Activated gamma-delta T cell treated with Interleukin-2 at 50 U/mL for 16 hours (primary cell): ENCODE data around the gene RASAL1.

Experiments used
- DNase-seq: peaks from one replicate; pipeline ENCODE4 v3.0.0-alpha.2; 2020

The RASAL1 gene, protein sequence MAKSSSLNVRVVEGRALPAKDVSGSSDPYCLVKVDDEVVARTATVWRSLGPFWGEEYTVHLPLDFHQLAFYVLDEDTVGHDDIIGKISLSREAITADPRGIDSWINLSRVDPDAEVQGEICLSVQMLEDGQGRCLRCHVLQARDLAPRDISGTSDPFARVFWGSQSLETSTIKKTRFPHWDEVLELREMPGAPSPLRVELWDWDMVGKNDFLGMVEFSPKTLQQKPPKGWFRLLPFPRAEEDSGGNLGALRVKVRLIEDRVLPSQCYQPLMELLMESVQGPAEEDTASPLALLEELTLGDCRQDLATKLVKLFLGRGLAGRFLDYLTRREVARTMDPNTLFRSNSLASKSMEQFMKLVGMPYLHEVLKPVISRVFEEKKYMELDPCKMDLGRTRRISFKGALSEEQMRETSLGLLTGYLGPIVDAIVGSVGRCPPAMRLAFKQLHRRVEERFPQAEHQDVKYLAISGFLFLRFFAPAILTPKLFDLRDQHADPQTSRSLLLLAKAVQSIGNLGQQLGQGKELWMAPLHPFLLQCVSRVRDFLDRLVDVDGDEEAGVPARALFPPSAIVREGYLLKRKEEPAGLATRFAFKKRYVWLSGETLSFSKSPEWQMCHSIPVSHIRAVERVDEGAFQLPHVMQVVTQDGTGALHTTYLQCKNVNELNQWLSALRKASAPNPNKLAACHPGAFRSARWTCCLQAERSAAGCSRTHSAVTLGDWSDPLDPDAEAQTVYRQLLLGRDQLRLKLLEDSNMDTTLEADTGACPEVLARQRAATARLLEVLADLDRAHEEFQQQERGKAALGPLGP

DNA sequence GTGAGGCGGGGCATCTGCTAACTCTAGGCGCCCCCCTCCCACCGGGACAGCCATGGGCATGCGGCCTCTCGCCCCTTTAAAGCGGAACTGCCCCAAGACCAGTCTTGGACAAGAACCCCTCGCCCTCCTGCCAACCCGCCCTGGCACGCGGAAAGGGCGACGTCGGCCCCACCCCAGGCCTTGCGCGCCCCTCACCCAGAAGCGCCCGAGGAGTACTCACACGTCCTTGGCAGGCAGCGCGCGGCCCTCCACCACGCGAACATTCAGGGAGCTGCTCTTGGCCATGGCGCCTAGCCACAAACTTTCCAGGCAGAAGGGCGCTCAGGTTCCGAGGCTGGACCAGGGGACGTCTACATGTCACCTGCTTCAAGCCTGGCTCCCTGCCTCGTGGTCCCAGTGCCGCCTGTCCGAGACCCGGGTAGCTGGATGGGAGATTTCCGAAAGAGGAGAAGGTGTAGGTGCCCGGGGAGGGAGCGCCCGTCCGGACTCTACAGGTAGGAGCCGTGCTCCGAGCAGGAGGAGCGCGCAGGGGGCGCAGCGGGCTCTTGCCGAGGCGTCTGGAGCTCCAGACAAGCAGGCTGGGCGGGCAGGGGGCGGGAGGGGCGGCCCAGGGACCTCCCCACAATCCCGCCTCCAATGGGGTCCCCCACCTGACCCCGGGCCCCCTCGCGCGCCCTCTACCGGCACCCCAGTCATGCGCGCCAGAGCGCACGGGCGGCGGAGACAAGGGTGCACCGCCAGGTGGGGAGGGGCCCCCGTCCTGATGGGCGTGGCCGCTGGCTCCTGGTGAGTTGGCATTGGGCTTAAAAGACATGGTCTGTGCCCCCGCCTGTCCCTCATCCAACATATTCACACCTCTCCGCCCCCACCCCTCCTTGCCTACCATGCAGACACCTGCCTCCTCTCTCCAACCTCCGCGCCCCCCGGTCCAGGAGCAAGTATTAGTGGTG is at the start of gene RASAL1:
TSS of gene RASAL1 (minus strand) at position 584 of the 950 bp plus-strand sequence. CDS start at position 285, 299 bp downstream.
- DNase-seq = peak; percentile 53

DNA sequence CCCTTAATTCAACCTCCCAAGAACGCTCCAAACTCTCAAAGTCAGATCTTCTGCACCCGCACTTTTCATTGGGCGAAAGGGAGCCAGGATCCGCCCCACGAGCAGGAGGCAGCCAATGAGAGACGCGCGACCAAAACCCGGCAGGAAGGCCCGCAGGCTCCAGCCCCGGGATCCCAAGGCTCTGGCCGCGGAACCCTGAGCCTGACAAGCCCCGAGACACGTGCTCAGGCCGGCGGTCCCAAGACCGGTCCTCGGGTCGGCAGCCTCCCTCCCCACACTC is 49.3 kb upstream of the RASAL1 start:
- DNase-seq = peak; percentile 82

DNA sequence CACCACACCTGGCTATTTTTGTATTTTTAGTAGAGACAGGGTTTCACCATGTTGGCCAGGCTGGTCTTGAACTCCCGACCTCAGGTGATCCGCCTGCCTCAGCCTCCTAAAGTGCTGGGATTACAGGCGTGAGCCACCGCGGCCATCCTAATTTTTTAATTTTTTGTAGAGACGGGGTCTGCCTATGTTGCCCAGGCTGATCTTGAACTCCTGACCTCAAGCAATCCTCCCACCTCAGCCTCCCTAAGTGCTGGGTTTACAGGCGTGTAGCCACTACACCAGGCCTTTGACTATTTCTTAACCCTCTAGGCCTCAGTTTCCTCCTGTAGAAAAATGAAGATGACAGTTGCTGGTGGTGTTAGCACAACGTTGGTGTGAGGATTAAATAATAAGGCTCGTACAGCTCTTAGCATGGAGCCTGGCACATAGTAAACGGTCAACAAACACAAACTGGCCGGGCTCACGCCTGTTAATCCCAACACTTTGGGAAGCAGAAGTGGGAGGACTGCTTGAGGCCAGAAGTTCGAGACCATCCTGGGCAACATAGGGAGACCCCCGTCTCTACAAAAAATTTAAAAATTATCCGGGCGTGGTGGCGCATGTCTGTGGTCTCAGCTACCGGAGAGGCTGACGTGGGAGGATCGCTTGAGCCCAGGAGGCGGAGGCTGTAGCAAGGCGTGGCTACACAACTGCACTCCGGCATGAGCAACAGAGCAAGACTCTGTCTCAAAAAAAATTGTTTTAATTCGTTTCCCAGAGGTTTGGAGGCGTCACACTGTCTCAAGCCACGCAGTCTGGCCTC is 48.7 kb upstream of the RASAL1 start:
- no peak for DNase-seq

DNA sequence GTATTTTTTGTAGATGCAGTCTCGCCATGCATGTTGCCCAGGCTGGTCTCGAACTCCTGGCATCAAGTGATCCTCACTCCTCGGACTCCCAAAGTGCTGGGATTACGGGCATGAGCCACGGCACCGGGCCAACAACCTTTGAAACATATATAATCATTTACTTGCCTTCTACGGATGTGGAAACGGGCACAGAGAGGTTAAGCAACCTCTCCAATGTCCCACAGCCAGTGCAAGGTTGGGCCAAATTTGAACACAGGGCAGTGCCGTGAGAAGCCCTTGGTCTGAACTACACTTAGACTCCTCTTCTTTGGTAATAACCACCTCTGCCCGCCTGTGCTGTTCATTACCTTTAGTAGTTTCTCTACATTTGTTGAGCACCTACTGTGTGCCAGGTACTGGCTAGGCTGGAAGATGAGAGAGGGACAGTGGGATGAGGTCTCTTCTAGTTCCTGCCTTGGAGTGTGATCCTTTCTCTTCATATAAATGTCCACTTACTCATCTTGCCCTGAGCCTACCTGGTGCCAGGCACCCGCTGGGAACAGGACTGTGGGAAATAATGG is 47.5 kb upstream of the RASAL1 start:
- DNase-seq = no peak

DNA sequence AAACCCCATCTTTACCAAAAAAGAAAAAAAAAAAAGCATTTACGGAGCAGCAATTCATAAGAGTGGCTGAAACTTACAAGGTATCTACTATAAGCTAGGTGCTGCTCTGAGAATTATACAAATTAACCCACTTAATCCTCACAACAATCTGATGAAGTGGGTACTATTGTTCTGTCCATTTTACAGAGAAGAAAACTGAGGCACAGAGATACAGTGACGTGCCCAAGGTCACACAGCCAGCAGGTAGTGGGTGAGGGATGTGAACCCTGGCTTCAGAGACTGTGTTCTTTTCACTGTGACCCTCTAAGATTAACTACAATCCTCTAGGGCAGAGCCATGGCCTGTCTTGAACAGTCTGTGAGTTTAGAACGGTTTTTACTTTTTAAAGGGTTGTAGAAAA is 46.4 kb upstream of the RASAL1 start:
- no peak for DNase-seq

DNA sequence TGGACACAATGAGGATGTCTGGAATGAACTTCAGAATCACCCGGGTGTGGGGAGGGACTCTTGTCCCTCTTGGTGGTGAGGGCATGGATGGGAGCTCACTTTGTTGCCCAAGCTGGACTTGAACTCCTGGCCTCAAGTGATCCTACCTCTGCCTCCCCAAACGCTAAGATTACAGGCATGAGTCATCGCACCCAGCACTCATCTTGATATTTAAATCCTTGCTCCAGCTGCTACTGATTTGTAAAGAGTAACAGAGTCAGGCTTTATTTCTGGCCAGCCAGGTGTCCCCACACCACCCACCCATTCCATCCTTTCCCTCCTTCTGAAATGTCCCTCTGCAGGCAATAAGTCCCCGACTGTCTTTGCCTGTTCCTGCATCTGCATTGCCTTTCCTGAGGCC is 44.8 kb upstream of the RASAL1 start:
- no peak for DNase-seq

DNA sequence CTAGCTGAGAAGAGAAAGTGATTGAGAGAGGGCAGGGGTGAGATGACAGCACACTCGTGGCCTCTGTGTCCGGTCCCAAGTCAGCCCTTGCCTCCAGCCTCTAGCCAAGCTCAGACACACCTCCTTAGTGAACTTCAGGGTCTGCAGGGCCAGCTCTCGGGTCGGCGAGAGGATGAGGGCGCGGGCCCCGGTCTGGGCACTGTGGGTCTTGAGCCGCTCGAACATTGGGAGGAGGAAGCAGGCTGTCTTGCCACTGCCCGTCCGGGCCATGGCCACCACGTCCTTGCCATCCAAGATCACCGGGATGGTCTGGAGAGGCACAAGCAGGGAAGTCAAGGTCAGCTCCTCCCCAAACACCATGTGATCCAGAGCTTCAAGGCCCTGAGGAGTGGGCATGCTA is 43.5 kb upstream of the RASAL1 start:
- DNase-seq = no peak

DNA sequence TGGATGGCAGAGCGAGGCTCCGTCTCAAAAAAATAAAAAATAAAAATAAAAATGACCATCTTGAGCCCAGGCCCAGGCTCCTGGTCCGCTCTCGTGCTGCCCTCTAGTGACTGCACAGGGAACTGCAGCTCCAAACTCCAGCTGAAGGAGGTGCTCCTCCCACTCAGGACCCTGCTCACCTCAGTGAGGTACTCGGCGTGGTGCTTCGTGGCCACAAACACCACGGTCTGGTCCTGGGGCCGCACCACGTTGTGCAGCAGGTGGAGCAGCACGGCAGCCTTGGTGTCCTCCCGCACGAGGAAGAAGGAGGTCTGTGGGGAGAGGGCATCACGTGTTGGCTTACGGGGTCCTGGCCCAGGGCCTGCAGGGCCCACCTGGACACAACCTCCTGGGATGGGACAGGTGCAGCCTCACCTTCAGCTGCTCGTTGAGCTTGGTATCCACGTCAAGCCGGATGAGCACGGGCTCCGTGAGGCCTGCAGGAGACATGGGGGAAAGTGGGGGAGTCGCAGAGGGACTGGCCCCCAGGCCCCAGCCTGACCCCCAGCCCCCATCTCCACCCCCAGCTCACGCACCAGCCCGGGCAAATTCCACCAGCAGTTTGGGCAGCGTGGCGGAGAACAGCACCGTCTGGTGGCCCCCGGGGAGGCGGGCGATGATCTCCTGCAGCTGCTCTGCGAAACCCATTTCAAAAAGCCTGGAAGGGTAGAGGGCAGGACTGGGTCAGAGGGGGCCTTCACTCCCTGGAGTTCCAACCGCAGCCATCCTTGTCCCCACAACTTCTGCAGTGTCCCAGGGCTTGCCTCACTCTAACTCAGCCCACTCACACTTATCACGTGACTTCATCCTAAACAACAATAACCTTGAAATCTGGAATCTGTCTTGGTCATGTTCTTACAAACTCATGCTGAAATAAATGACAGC is 39.2 kb upstream of the RASAL1 start:
- peak; percentile 78 for DNase-seq

DNA sequence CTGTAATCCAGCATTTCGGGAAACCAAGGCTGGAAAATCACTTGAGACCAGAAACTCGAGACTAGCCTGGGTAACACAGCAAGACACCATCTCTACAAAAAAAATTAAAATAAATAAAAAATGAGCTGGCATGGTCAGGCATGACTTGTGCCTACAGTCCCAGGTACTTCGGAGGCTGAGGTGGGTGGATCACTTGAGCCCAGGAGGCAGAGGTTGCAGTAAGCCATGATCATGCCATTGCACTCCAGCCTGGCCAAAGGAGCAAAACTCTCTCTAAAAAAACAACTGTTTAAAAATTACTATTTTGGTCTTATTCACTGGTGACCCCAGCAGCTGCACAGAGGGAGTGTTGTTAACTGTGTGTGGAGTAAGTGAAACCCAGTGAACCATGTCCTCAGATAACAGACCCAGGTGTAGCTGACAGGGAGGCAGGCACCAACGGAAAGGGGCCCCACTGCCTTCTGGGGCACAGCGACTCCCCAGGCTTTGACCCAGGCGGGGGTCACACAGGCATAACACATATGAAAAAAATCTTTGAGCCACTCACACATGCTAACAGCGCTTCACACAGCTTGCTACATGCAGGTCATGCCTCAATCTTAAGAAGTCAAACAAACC is 37.6 kb upstream of the RASAL1 start:
- no peak for DNase-seq

DNA sequence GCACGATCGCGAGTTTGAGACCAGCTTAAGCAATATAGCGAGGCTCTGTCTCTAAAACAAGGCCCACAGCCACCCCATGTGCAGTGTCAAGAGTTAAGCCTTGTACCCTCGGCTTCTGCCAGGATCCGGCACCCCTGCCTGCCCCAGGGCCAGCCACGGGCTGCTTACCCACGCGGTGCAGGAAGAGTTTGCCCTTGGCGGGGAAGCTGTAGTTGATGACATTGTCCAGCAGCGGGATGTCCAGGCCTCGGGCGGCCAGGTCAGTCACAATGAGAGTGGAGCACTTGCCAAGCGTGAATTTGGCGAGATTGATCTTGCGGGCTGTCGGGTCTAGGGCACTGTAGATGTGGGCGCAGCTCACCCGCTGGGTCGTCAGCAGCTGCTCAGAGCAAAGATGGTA is 36.6 kb upstream of the RASAL1 start:
- no peak for DNase-seq

DNA sequence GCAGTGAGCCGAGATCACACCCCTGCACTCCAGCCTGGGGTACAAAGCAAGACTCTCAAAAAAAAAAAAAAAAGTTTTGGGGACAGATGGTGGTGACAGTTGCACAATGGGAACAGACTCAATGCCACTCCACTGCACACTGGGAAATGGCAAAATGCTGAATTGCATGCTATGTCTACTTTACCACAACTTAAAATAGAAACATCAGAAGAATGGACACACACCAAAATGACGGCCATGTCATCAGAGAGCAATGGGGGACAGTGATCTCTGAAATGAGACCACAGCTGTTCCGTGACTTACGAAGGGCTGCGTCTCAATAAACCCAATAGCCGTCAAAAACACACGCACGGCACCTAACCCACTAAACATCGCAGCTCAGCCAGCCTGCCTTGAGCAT is 36.0 kb upstream of the RASAL1 start:
- DNase-seq = no peak

DNA sequence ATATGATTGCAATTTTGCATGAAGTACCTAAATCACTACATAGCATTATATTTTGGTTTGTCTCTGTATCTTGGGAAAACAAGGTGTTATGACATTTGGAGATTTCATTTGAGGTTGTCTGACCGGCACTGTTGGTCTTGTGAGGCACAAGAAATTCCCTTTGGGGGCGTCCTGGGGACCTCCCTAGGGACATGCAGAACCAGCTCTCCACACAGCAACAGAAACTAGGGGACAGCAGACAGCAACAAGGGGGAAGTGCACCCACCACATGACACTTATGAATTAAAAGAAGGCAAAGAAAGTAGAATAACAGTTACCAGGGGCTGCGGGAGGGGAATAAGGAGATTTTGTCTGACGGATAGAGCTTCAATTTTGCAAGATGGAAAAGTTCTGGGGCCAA is 35.4 kb upstream of the RASAL1 start:
- no peak for DNase-seq

DNA sequence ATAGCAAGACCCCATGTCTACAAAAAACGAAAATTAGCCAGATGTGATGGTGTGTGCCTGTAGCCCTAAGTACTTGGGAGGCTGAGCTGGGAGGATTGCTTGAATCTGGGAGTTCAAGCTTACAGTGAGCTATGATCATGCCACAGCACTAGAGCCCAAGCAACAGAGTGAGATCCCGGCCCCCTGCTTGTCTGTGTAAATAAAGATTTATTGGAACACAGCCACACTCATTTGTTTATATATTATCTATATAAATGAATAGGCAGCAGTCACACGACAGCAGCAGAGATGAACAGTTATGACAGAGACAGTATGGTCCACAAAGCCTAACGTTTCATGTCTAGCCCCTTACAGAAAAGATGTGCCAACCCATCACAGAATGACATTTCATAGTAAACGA is 34.9 kb upstream of the RASAL1 start:
- DNase-seq = no peak

DNA sequence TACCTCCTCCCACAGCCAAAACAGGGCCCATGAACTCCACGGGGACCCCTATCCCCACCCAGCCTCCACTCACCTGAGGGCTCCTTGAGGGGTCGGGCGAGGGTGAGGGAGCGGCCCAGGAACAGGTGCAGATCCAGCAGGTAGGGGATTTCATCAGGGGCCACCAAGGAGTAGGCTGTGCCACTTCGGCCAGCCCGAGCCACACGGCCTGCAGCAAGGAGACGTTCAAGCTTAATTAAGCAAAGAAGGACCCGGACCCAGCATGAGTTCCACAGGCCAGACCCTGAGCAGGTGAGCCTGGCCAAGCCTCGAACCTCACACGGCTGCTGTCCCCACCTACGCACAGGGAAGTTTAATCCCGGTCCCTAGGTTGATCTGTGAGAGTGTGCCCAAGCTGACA is 34.1 kb upstream of the RASAL1 start:
- no peak for DNase-seq

DNA sequence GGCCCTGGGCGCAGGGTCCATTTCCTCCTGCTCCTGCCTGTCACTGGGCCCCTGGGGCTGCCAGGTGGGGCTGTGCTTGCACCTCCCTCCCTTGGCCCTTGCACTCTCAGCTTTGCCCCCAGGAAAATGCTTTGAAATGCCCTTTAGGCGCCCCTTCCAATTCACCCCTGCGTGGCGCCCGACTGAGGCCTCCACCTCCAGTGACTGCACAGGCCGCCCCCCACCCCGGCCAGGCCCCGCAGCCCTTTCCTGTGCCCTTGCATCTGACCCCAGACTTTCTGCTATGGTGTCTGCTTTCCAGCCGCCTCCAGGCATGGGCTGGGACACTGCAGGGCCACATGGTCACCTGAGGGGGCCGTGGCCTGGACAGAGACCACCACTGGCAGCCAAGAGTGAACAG is 32.3 kb upstream of the RASAL1 start:
- no peak for DNase-seq

DNA sequence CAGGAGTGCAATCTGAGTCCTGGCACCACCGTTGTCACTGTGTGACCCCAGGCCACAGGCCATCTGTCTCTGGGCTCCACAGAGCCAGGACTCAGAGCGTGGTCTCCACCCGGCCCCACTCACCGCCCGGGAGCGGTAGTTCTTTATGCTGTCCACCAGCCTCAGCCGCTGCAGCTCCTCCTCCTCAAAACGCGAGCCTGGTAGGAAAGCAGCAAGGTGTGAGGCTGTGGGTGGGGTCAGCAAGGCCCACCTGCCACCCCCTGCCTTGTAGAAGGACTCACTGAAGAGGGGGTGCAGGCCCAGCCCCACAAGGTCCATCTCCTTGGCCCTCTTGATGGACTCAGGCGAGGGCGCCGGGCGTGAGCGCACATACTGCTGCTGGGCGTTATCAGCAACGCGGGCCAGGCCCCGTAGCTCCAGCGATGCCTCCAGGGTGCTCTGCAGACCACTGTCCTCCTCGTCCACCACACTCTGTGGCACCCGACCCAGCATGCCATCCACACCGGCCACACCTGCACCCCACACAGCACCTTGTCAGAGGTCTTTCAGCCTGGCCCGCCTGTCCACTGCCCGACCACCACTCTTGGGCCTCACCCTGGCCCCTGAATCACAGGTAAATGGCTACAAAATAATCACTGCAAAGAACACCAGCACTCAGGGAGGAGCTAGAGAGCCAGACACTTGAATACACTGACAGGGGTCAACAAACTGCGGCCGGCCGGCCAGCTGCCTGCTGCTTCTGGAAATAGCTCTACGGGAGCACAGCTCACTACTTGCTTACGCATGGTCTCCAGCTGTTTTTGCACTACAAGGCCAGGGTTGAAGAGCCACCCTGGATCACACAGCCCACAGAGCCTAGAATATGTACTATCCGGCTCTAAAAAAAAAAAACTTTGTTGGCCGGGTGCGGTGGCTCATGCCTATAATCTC is 30.2 kb upstream of the RASAL1 start:
- no peak for DNase-seq

DNA sequence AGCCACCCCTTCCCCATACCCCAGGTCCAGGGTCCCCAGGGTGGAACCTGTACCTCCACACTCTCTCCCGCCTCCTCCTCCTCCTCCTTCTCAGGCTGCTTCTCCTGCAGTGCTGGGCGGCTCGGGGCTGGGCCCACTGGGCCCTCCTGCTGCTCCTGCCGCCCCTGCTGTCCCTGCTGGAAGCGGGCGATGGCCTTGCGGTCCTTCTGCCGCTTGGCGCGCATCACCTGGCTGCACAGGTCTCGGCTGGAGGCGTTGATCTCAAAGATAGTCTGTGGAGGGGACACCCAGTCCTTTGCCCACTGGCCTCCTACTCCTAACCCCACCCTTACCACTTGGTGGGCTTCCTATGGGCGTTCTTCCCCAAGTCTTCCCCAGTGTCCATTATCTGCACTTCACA is 28.5 kb upstream of the RASAL1 start:
- DNase-seq = no peak

DNA sequence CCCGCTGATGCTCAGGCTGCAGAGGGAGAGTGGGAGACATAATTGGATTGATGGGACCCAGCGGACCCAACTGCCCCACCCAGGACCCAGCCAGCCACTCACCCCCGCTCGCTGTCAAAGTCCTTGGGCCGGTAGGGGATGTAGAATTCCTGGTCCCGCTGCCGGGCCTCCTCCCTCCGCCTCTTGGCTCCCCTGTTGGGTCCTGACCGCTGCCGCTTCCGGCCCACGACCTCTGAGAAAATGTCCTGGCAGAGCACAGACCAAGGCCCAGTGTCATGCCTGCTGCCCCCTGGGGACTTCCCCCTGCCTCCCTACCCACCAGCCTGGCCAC is 27.4 kb upstream of the RASAL1 start:
- no peak for DNase-seq
